ENCODE measurements around the gene COBLL1.

Gene COBLL1

GRCh38 chr2:164811819-164812218 lies 29.8 kb downstream of the COBLL1 start:
- TF ChIP-seq CTCF (IDR thresholded peaks at IDR 0.05; ENCODE audit: insufficient read depth, missing control alignments), result no peak
- FAIRE-seq, result no peak
- DNase-seq (ENCODE audit: insufficient read length, low spot score), result no peak

- no peak for TF ChIP-seq CTCF (IDR thresholded peaks at IDR 0.05; ENCODE audit: insufficient read depth, missing control alignments)
- FAIRE-seq (peak; percentile 81), DNase-seq (ENCODE audit: insufficient read length, low spot score) (no peak)
Measured at GRCh38 chr2:164810843-164811242, 30.8 kb downstream of the COBLL1 start.

DNA sequence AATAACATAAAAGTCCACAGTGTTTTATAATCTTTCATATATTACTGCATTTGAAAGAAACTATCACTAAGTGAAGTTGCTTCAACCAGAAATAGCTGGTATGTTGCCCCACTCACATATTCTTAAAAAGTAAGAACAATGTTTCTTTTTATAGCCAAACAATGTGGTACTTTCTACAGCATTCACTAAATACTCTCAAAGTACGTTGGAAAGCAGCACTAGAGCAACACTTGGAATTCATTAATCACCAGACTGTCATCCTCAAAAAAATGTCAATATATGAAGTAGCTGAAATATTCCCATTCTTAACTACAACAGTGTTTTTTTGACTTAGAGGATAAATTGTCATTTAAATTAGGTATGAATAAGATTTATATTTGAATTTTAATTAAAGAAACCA lies 32.8 kb downstream of the COBLL1 start:
- DNase-seq (ENCODE audit: insufficient read length, low spot score) (no peak), FAIRE-seq (no peak)
- TF ChIP-seq CTCF (IDR thresholded peaks at IDR 0.05; ENCODE audit: insufficient read depth, missing control alignments), result no peak

DNA sequence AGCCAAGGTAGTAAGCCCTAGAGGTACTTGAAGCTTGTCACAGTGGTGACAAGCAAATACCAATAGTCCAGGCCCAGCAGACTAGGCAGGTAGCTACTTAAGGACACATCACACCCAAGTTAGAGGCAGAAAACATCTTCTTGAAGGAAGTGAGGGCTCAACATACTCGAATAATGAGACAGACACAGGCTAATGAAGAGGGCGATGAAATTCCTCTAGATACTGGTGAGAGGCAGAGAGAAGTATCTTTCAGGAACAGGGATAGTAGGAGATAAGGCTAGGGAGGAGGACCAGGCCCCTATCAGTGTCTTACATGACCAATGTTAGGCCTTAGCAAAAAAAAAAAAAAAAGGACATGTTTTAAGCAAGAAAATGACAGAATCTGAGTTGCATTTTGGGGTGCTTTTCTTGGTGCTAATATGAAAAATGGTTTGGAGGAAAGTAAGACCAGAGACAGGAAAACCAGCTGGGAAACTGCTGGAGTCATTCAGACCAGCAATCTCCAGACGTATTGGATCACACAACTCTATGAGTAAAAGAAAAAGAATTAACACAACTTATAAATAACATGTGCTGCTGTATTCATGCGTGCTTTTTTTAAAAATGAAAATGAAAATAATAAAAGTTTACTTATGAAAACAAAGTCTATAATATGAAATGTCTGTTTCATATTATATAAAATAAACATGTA lies 37.7 kb downstream of the COBLL1 start:
- DNase-seq (ENCODE audit: insufficient read length, low spot score) (no peak), FAIRE-seq (peak; percentile 70)
- no peak for TF ChIP-seq CTCF (IDR thresholded peaks at IDR 0.05; ENCODE audit: insufficient read depth, missing control alignments)

DNA sequence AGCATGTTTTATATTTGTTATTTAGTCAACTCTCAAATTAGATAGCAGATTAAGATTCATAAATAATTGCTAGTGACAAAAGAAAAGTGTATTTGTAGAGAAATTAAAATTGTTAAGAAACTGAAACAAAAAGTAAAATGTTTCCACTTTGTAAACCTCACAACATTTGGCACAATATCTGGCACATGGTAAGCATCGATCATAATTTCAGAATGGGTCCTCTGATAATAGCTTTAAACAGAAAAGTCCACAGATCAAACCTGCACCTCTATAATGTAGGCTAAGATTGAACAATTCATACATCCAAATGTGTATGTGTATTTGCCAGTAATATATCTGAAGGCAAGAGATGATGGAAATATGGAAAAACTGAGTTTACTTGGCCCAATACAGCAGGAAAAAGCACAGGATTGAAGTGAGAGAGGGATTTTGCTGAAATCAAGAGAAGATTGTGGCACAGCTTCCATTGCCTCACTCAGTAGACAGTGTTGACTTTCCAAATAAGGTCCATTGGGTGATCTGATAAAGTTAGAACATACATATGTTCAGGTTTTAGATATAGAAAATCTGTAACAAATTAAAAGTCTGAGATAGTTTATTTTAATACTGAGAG lies 39.4 kb downstream of the COBLL1 start:
- FAIRE-seq (no peak), DNase-seq (ENCODE audit: insufficient read length, low spot score) (no peak)
- no peak for TF ChIP-seq CTCF (IDR thresholded peaks at IDR 0.05; ENCODE audit: insufficient read depth, missing control alignments)

- no peak for FAIRE-seq
- TF ChIP-seq CTCF (IDR thresholded peaks at IDR 0.05; ENCODE audit: insufficient read depth, missing control alignments), result no peak
- DNase-seq (ENCODE audit: insufficient read length, low spot score), result no peak
Measured at GRCh38 chr2:164800572-164800971, 41.1 kb downstream of the COBLL1 start.

DNA sequence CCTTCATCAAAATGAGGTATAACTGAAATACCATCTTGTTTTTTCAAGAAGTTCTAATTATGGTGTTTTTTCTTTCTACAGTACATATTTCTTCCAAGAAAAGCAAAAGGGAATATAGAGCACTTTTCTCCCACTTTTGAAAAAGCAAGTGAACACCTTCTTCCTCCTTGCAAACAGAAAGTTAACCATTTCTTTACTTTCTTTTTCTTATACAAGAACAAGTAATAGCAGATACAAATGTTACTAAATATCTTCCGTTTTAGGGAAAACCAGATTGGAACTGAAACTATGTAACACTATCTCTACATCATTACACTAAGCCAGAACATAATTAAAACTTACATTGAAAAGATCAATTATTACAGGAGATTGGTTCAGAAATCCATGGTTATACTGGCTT lies 44.0 kb downstream of the COBLL1 start:
- DNase-seq (ENCODE audit: insufficient read length, low spot score) (no peak), FAIRE-seq (no peak)
- no peak for TF ChIP-seq CTCF (IDR thresholded peaks at IDR 0.05; ENCODE audit: insufficient read depth, missing control alignments)

Measured in D721Med (cell line).